Upper lobe of left lung (tissue), 6 donors: Measurements from ENCODE around the gene ANGPTL5. TPM values are rescaled to one million over a fixed set of nuclear protein-coding genes. Genes with fewer than 3 reads are reported as not detected.

Source experiments
- ATAC-seq, 2 donors: fragments of 200-7000 bp; cut with Tn5 transposase; one replicate each; pipeline ENCODE4 v1.9.1; 2022; ENCODE audit warnings: mild to moderate bottlenecking in 2 of 2, moderate library complexity in 2 of 2; ENCODE audit not compliant: low FRiP score in 2 of 2
- DNase-seq, 2 donors: peaks; one replicate each; pipeline ENCODE4 v3.0.0-alpha.2; 2019 to 2020
- H3K27ac ChIP-seq, 4 donors: fragments of 200-600 bp; sonication (generic); one replicate each; pipeline ENCODE4 v1.5.1; 2016 to 2019
- H3K27me3 ChIP-seq, 4 donors: fragments of 200-600 bp; sonication (generic); one replicate each; pipeline ENCODE4 v1.5.1; 2017 to 2019
- H3K36me3 ChIP-seq, 4 donors: fragments of 200-600 bp; sonication (generic); one replicate each; pipeline ENCODE4 v1.5.1; 2016 to 2019
- H3K4me1 ChIP-seq, 4 donors: fragments of 200-600 bp; sonication (generic); one replicate each; pipeline ENCODE4 v1.5.1; 2018 to 2019
- H3K4me3 ChIP-seq, 4 donors: fragments of 200-600 bp; sonication (generic); one replicate each; pipeline ENCODE4 v1.5.1; 2017 to 2019; ENCODE audit warnings: mild to moderate bottlenecking in 2 of 4, moderate library complexity in 1 of 4
- H3K9me3 ChIP-seq, 4 donors: fragments of 200-600 bp; sonication (generic); one replicate each; pipeline ENCODE4 v1.5.1; 2018 to 2019
- CTCF ChIP-seq, 6 experiments: fragments of 450-650 bp in 4 of 6; fragments of 200-600 bp in 2 of 6; sonication (generic) in 2 of 6; IDR thresholded peaks; one replicate each; pipeline ENCODE4 v1.5.1; 2016 to 2019; ENCODE audit warnings: antibody characterized with exemption in 6 of 6
- EP300 ChIP-seq, 4 donors: sonication (generic); formaldehyde crosslinking; IDR thresholded peaks; one replicate each; pipeline ENCODE4 v1.5.1; 2017; ENCODE audit warnings: antibody characterized with exemption in 4 of 4, control low read depth in 2 of 4
- POLR2A ChIP-seq, 4 donors: fragments of 450-650 bp; IDR thresholded peaks; one replicate each; pipeline ENCODE4 v1.5.1; 2016 to 2017; ENCODE audit warnings: antibody characterized with exemption in 4 of 4, mild to moderate bottlenecking in 2 of 4
- POLR2AphosphoS5 ChIP-seq, 2 donors: sonication (generic); formaldehyde crosslinking; IDR thresholded peaks; one replicate each; pipeline ENCODE4 v1.5.1; 2017; ENCODE audit warnings: antibody characterized with exemption in 2 of 2
- WGBS, 2 donors: methylation state at CpG; one replicate each; pipeline ENCODE4 v1.1.5; 2017 to 2018; 5-methylcytosine and 5-hydroxymethylcytosine counted together
- total RNA-seq, 6 donors: library from RNA; depleted of rRNA in 4 of 6; stranded (reverse); fragments of >200 nt in 4 of 6; gene quantifications; one replicate each; pipeline versions ENCODE4 v1.1.0 to v1.2.1, GENCODE V29; 2016 to 2021
- donor health status: DM: no; HTN: no; CAD: no; lungs with moderate emphysema.
- donor health status: DM: no; HTN: yes; CAD: no; lungs with severe emphysema.

The ANGPTL5 gene
- total RNA-seq, 6 donors from 2014 or later: 0.09 to 0.49 (median 0.29) TPM; not detected in 2

DNA sequence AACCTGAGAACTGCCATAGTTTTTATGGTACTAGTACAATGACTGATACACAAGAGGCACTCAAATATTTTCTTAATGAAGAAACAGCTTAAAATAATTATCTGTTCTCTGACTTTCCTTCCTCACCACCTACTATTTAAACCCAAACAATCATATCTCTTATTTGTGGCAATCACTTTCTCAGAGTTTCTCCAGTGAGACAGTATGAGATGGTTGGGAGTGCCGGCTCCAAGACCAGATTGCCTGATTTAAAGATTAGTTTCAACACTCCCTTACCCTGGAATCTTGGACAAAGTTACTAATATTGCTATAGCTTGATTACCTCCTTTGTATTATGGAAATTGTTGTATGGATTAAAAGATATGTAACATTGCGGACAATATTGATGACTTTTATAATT is 7.2 kb downstream of the ANGPTL5 start:
- 86 to 90% methylated on average over 2 of the region's 2 CpGs for WGBS, 2 donors
- ATAC-seq: no peak
- Histone ChIP-seq H3K27ac (no peak overlapping the region), H3K4me1 (peaks cover 0 to 2% (median under 1%) of the 10 kb centered on the region in 4 donors), H3K9me3 (no peaks in the 10 kb centered on the region), H3K36me3 (no peaks in the 10 kb centered on the region), H3K27me3 (no peaks in the 10 kb centered on the region), H3K4me3 (no peak overlapping the region)
- TF ChIP-seq POLR2AphosphoS5 (IDR thresholded peaks at IDR 0.05): no peak
- no peak for TF ChIP-seq EP300 (IDR thresholded peaks at IDR 0.05)
- no peak for TF ChIP-seq CTCF (IDR thresholded peaks at IDR 0.05)
- no peak for TF ChIP-seq POLR2A (IDR thresholded peaks at IDR 0.05)
- DNase-seq: no peak

- H3K27me3 ChIP-seq: no peaks in the 10 kb centered on the region
- H3K9me3 ChIP-seq: no peaks in the 10 kb centered on the region
- no peak overlapping the region for H3K27ac ChIP-seq
- WGBS, 2 donors: 94% methylated on average over 1 of the region's 1 CpG
- H3K4me1 ChIP-seq: no peaks in the 10 kb centered on the region
- H3K4me3 ChIP-seq: no peak overlapping the region
- no peak for DNase-seq
- H3K36me3 ChIP-seq: no peaks in the 10 kb centered on the region
- no peak for ATAC-seq
- TF ChIP-seq EP300 (IDR thresholded peaks at IDR 0.05): no peak
- TF ChIP-seq POLR2A (IDR thresholded peaks at IDR 0.05): no peak
Measured at GRCh38 chr11:101907815-101908214, 8.5 kb downstream of the ANGPTL5 start.

DNA sequence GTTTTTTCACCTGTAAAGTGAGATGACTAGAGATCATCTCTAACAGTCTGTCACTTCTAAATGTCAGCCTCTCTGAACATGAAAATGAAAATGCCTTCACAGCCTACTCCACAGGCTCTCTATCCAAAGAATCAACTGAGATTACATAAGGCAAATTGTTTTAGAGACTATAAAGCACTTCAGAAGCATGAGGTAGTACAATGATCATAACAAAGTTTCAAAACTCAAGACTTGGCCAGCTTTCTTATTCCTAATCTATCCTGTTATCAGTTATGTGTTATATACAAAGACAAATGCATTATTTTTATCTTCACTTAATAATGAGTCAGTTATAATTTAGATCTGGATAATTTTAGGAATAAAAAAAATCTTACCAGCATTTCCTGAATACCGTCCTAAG is 21.8 kb downstream of the ANGPTL5 start:
- ATAC-seq: no peak
- no peak for TF ChIP-seq POLR2A (IDR thresholded peaks at IDR 0.05)
- no peak for TF ChIP-seq EP300 (IDR thresholded peaks at IDR 0.05)
- TF ChIP-seq POLR2AphosphoS5 (IDR thresholded peaks at IDR 0.05): no peak
- no peak for TF ChIP-seq CTCF (IDR thresholded peaks at IDR 0.05)
- Histone ChIP-seq H3K27me3 (no peaks in the 10 kb centered on the region), H3K4me3 (no peak overlapping the region), H3K36me3 (no peaks in the 10 kb centered on the region), H3K27ac (no peak overlapping the region), H3K9me3 (no peaks in the 10 kb centered on the region), H3K4me1 (no peaks in the 10 kb centered on the region)
- WGBS, 2 donors: 53 to 56% methylated on average over 1 of the region's 1 CpG
- no peak for DNase-seq

DNA sequence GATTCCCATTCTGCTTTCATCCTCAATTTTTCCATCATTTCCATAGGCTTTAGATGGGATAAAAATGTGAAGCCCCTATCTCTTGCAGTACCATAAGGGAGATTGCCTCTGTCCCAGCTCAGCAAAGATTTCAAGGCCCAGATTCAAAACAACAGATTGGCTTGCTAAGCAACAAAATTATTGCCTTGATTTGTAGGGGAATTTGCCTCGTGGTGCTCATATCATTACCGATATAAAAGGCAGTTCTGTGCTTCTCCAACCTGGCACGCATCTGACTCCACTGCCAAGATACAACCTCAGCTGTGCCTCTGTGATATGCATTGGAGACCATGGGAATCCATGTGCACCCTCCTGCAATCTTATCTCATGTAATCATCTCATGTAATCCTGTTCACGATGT is 26.6 kb downstream of the ANGPTL5 start:
- no peaks in the 10 kb centered on the region for H3K27me3 ChIP-seq
- 86 to 92% methylated on average over 4 of the region's 4 CpGs for WGBS, 2 donors
- TF ChIP-seq POLR2A (IDR thresholded peaks at IDR 0.05): no peak
- no peaks in the 10 kb centered on the region for H3K36me3 ChIP-seq
- ATAC-seq: no peak
- DNase-seq: no peak
- H3K9me3 ChIP-seq: no peaks in the 10 kb centered on the region
- H3K27ac ChIP-seq: no peak overlapping the region
- no peaks in the 10 kb centered on the region for H3K4me1 ChIP-seq
- H3K4me3 ChIP-seq: no peak overlapping the region

DNA sequence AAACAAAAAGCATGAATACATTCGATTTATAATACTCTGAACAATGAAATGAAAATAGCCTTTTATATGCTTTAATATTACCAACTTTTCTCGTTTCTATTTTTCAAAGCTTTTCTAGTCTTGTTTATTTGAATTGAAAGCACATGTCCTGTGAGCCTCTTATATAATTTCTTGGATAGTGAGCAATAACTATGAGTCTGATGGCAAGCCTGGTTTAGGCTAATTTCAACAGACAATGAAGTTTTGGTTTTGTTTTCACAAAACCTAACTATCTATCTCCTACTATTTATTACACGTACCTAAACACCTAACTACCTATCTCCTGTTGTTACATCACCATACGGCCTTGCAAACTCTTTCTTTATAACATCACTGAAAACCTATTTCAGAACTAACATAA is 30.7 kb downstream of the ANGPTL5 start:
- Histone ChIP-seq H3K27me3 (no peaks in the 10 kb centered on the region), H3K36me3 (no peaks in the 10 kb centered on the region), H3K4me1 (no peaks in the 10 kb centered on the region), H3K27ac (no peak overlapping the region), H3K9me3 (no peaks in the 10 kb centered on the region), H3K4me3 (no peak overlapping the region)
- ATAC-seq (no peak), DNase-seq (no peak)
- 82 to 88% methylated on average over 4 of the region's 4 CpGs for WGBS, 2 donors
- no peak for TF ChIP-seq POLR2A (IDR thresholded peaks at IDR 0.05)
- TF ChIP-seq EP300 (IDR thresholded peaks at IDR 0.05): no peak
- TF ChIP-seq CTCF (IDR thresholded peaks at IDR 0.05): no peak
- TF ChIP-seq POLR2AphosphoS5 (IDR thresholded peaks at IDR 0.05): no peak

- WGBS, 2 donors: 85 to 88% methylated on average over 2 of the region's 2 CpGs
- DNase-seq (no peak), ATAC-seq (no peak)
- Histone ChIP-seq H3K4me1 (no peaks in the 10 kb centered on the region), H3K27me3 (no peaks in the 10 kb centered on the region), H3K9me3 (no peaks in the 10 kb centered on the region), H3K27ac (no peak overlapping the region), H3K36me3 (no peaks in the 10 kb centered on the region), H3K4me3 (no peak overlapping the region)
- TF ChIP-seq POLR2AphosphoS5 (IDR thresholded peaks at IDR 0.05) (no peak), CTCF (IDR thresholded peaks at IDR 0.05) (no peak), POLR2A (IDR thresholded peaks at IDR 0.05) (no peak), EP300 (IDR thresholded peaks at IDR 0.05) (no peak)
Measured at GRCh38 chr11:101881586-101881985, 34.7 kb downstream of the ANGPTL5 start.
